Measurements from ENCODE around the gene VIT. TPM values are rescaled to one million over a fixed set of nuclear protein-coding genes. Genes with fewer than 3 reads are reported as not detected.

VIT gene
- polyA plus RNA-seq, 3 donors, result not detected

DNA sequence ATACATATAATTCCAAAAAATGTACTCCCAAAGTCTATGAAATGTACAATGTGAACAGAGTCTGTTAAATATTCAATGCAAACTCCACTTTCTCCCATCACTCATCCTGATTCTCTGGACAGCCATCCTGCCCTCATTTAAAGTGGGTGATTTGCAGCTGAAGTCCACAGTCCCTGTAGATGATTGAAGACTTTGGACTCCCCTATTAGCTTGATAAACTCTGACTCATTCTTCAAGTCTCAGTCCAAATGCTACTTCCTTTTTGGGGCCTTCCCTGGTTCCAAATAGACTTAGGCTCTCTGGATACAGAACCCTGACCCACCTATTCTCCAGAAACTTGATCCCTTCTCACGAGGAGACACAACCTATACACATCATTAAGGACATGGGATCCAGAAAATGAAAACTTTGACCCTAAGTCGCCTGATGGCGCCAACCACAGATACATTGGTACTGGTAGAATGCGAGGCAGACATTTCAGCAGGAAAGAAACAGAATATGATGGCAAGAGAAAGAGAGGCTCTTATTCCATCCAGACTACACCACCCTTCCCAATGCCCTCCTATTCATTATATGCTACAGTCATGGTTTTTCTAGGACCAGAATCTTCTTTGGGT lies 122.7 kb downstream of the VIT start:
- H3K4me3 Mint-ChIP-seq, result no peak overlapping the region
- intact Hi-C loops (cut with micrococcal nuclease), result no loop called here
- no peak overlapping the region for H3K9ac ChIP-seq (ENCODE audit: insufficient read depth, low read length, poor library complexity, severe bottlenecking)
- H3K27ac Mint-ChIP-seq, result no peak overlapping the region
- TF ChIP-seq, protein P1, sequence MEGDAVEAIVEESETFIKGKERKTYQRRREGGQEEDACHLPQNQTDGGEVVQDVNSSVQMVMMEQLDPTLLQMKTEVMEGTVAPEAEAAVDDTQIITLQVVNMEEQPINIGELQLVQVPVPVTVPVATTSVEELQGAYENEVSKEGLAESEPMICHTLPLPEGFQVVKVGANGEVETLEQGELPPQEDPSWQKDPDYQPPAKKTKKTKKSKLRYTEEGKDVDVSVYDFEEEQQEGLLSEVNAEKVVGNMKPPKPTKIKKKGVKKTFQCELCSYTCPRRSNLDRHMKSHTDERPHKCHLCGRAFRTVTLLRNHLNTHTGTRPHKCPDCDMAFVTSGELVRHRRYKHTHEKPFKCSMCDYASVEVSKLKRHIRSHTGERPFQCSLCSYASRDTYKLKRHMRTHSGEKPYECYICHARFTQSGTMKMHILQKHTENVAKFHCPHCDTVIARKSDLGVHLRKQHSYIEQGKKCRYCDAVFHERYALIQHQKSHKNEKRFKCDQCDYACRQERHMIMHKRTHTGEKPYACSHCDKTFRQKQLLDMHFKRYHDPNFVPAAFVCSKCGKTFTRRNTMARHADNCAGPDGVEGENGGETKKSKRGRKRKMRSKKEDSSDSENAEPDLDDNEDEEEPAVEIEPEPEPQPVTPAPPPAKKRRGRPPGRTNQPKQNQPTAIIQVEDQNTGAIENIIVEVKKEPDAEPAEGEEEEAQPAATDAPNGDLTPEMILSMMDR (IDR thresholded peaks at IDR 0.05), result no peak
- WGBS (ENCODE audit: insufficient coverage), result no CpG with 5 or more reads among the region's 4 CpGs
- H3K27me3 ChIP-seq (ENCODE audit: control insufficient read depth in 2 of 2, insufficient read depth in 2 of 2, low read length in 2 of 2), result no peaks in the 10 kb centered on the region
- peaks cover 8% of the 10 kb centered on the region for H3K4me1 Mint-ChIP-seq
- no peaks in the 10 kb centered on the region for H3K36me3 Mint-ChIP-seq
- no peak overlapping the region for H2AFZ ChIP-seq (ENCODE audit: insufficient read depth, low read depth, low read length, poor library complexity, severe bottlenecking)
- H3K4me3 ChIP-seq (replicated peaks in 1 of 3; ENCODE audit: low read depth in 2 of 3, low read length in 3 of 3), result no peak overlapping the region
- H3K9me3 Mint-ChIP-seq, result no peaks in the 10 kb centered on the region
- no peaks in the 10 kb centered on the region for H3K4me1 ChIP-seq (ENCODE audit: control insufficient read depth in 1 of 2, insufficient read depth in 2 of 2, low read length in 2 of 2)
- H3K79me2 ChIP-seq (ENCODE audit: insufficient read depth, low read length), result no peaks in the 10 kb centered on the region
- H3K27me3 Mint-ChIP-seq (ENCODE audit: low read depth in 3 of 3), result peaks cover 0 to 2% (median 0%) of the 10 kb centered on the region in 3 donors
- no peaks in the 10 kb centered on the region for H3K36me3 ChIP-seq (replicated peaks in 1 of 2; ENCODE audit: control insufficient read depth in 1 of 2, insufficient read depth in 2 of 2, low read length in 2 of 2)
- no peaks in the 10 kb centered on the region for H3K9me3 ChIP-seq (replicated peaks in 1 of 2; ENCODE audit: control insufficient read depth in 1 of 2, insufficient read depth in 1 of 2, low read length in 2 of 2)
- no peaks in the 10 kb centered on the region for H4K20me1 ChIP-seq (ENCODE audit: insufficient read depth, low read length)
- no peak for DNase-seq
- H3K4me2 ChIP-seq (replicated peaks; ENCODE audit: extremely low read depth, low read length, poor library complexity, severe bottlenecking), result no peak overlapping the region
- H3K27ac ChIP-seq (ENCODE audit: low read depth in 1 of 2, low read length in 2 of 2), result no peak overlapping the region

DNA sequence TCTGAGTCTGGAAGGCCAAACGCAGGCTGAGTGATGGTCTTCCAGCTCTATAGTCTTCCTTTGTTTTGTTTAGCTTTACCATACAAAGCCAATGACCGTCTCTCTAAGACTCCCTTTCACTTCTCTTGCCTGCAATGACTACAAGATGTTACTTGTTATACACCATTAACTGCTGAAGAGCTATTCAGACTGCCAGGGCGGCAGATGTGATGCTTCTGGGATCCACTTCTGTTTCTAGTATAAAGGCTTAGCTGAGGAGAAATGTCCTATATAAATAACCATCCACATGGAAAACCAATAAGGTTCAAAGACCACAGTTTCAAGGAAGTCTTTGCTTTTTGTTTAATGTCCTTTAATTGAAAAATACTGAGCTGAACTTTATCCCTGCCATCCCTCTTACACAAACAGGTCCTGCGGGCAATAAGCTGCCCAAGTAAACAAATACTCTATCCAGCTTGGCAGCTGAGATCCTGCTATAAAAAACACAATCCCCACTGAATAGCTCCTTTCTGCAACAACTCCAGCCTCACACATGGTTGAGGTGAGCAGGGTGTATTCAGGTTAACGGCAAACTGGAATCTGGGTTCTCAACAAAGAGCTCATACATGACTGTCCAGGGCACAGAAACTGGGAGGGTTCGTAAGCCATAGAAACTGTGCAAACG lies 124.6 kb downstream of the VIT start:
- H3K9ac ChIP-seq (ENCODE audit: insufficient read depth, low read length, poor library complexity, severe bottlenecking), result no peak overlapping the region
- H3K9me3 ChIP-seq (replicated peaks in 1 of 2; ENCODE audit: control insufficient read depth in 1 of 2, insufficient read depth in 1 of 2, low read length in 2 of 2), result no peaks in the 10 kb centered on the region
- no peaks in the 10 kb centered on the region for H3K79me2 ChIP-seq (ENCODE audit: insufficient read depth, low read length)
- H3K4me3 Mint-ChIP-seq, result no peak overlapping the region
- no peaks in the 10 kb centered on the region for H3K27me3 ChIP-seq (ENCODE audit: control insufficient read depth in 2 of 2, insufficient read depth in 2 of 2, low read length in 2 of 2)
- 98% methylated on average over 4 of the region's 7 CpGs for WGBS (ENCODE audit: insufficient coverage)
- H3K4me3 ChIP-seq (replicated peaks in 1 of 3; ENCODE audit: low read depth in 2 of 3, low read length in 3 of 3), result no peak overlapping the region
- H3K4me1 ChIP-seq (ENCODE audit: control insufficient read depth in 1 of 2, insufficient read depth in 2 of 2, low read length in 2 of 2), result no peaks in the 10 kb centered on the region
- no peaks in the 10 kb centered on the region for H3K36me3 Mint-ChIP-seq
- H3K9me3 Mint-ChIP-seq, result no peaks in the 10 kb centered on the region
- H2AFZ ChIP-seq (ENCODE audit: insufficient read depth, low read depth, low read length, poor library complexity, severe bottlenecking), result no peak overlapping the region
- H4K20me1 ChIP-seq (ENCODE audit: insufficient read depth, low read length), result no peaks in the 10 kb centered on the region
- H3K4me2 ChIP-seq (replicated peaks; ENCODE audit: extremely low read depth, low read length, poor library complexity, severe bottlenecking), result no peak overlapping the region
- intact Hi-C loops (cut with micrococcal nuclease), result no loop called here
- H3K27ac Mint-ChIP-seq, result no peak overlapping the region
- H3K4me1 Mint-ChIP-seq, result peaks cover 8% of the 10 kb centered on the region
- H3K36me3 ChIP-seq (replicated peaks in 1 of 2; ENCODE audit: control insufficient read depth in 1 of 2, insufficient read depth in 2 of 2, low read length in 2 of 2), result no peaks in the 10 kb centered on the region
- no peak for DNase-seq
- TF ChIP-seq, protein P1 (IDR thresholded peaks at IDR 0.05), result no peak
- H3K27ac ChIP-seq (ENCODE audit: low read depth in 1 of 2, low read length in 2 of 2), result no peak overlapping the region
- peaks cover 0 to 2% (median 2%) of the 10 kb centered on the region in 3 donors for H3K27me3 Mint-ChIP-seq (ENCODE audit: low read depth in 3 of 3)
